Osteoblast (primary cell): ENCODE data around the gene CELF2. TPM values are rescaled to one million over a fixed set of nuclear protein-coding genes. Genes with fewer than 3 reads are reported as not detected.
"Not testable (repeated sequence)": the region's sequence is repeated elsewhere in the genome, so short reads cannot be mapped to it uniquely, and the experiment has no call there.

ENCODE experiments used
- DNase-seq: peaks from one replicate; pipeline ENCODE4 v3.0.0; 2011; ENCODE audit warnings: low spot score, mixed read lengths; ENCODE audit not compliant: insufficient read length; ENCODE audit errors: missing footprints
- H2AFZ ChIP-seq: 2 replicates; pipeline ENCODE4 v1.6.0; 2011; ENCODE audit warnings: mild to moderate bottlenecking, low read length
- H3K27ac ChIP-seq: 2 replicates; pipeline ENCODE4 v1.5.1; 2011; ENCODE audit warnings: mild to moderate bottlenecking, low read depth, low read length, moderate library complexity
- H3K27me3 ChIP-seq: 2 replicates; pipeline ENCODE4 v1.6.0; 2012; ENCODE audit warnings: mild to moderate bottlenecking, control low read depth, inconsistent platforms, low read length, moderate library complexity; ENCODE audit not compliant: insufficient read depth
- H3K36me3 ChIP-seq: 2 replicates; pipeline ENCODE4 v1.5.1; 2011; ENCODE audit warnings: mild to moderate bottlenecking, low read length, control low read depth, moderate library complexity; ENCODE audit not compliant: insufficient read depth
- H3K4me1 ChIP-seq: 2 replicates; pipeline ENCODE4 v1.5.1; 2011; ENCODE audit warnings: mild to moderate bottlenecking, low read length, control low read depth, moderate library complexity; ENCODE audit not compliant: insufficient read depth
- H3K4me2 ChIP-seq: 2 replicates; pipeline ENCODE4 v1.6.0; 2011; ENCODE audit warnings: mild to moderate bottlenecking, low read length; ENCODE audit not compliant: insufficient read depth
- H3K4me3 ChIP-seq: fragments of 200-600 bp; sonication (generic); 3 replicates; pipeline ENCODE4 v1.5.1; 2012; ENCODE audit warnings: mild to moderate bottlenecking, low read length, inconsistent platforms; ENCODE audit not compliant: insufficient read depth
- H3K79me2 ChIP-seq: 2 replicates; pipeline ENCODE4 v1.6.0; 2012; ENCODE audit warnings: mild to moderate bottlenecking, low read length, control low read depth, inconsistent platforms; ENCODE audit not compliant: insufficient read depth
- H3K9me3 ChIP-seq: 2 replicates; pipeline ENCODE4 v1.5.1; 2011; ENCODE audit warnings: low read depth, low read length, control low read depth
- H4K20me1 ChIP-seq: 2 replicates; pipeline ENCODE4 v1.6.0; 2012; ENCODE audit warnings: mild to moderate bottlenecking, low read length, control low read depth; ENCODE audit not compliant: insufficient read depth
- total RNA-seq: library from RNA; depleted of rRNA; stranded (reverse); fragments of >200 nt; gene quantifications from 2 replicates; pipeline ENCODE4 v1.2.3, GENCODE V29; 2012
- TF ChIP-seq, protein P1 (sequence below): IDR thresholded peaks from 2 replicates; pipeline ENCODE4 v1.5.1; 2011; ENCODE audit warnings: mild to moderate bottlenecking, low read depth, low read length, moderate library complexity; ENCODE audit errors: extremely low read depth

The CELF2 gene
- total RNA-seq, 1 donor, result 7.6 TPM

DNA sequence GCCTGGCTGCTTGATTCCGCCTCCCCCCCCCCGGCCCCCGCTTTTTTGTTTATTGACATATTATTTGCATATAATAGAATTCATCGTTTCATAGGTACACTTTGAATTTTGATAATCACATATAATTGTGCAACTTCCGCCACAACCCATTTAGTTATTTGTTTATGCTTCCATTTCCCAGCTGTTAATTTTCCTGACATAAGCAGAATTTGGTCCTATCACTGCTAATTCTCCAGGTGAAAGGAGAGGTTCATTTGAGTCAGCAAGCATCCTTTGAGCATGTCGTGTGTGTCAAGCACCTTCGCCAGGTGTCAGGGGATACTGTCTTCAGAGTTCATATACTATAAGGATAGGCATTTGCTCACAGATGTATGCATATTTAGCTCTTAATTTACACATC, 102.2 kb downstream of the CELF2 start:
- H3K4me2 ChIP-seq, result no peak overlapping the region
- no peaks in the 10 kb centered on the region for H3K9me3 ChIP-seq
- no peak for DNase-seq
- H3K27me3 ChIP-seq, result no peaks in the 10 kb centered on the region
- no peaks in the 10 kb centered on the region for H3K4me1 ChIP-seq
- H2AFZ ChIP-seq, result no peak overlapping the region
- H4K20me1 ChIP-seq, result no peaks in the 10 kb centered on the region
- no peaks in the 10 kb centered on the region for H3K36me3 ChIP-seq
- no peak overlapping the region for H3K4me3 ChIP-seq
- TF ChIP-seq, protein P1, sequence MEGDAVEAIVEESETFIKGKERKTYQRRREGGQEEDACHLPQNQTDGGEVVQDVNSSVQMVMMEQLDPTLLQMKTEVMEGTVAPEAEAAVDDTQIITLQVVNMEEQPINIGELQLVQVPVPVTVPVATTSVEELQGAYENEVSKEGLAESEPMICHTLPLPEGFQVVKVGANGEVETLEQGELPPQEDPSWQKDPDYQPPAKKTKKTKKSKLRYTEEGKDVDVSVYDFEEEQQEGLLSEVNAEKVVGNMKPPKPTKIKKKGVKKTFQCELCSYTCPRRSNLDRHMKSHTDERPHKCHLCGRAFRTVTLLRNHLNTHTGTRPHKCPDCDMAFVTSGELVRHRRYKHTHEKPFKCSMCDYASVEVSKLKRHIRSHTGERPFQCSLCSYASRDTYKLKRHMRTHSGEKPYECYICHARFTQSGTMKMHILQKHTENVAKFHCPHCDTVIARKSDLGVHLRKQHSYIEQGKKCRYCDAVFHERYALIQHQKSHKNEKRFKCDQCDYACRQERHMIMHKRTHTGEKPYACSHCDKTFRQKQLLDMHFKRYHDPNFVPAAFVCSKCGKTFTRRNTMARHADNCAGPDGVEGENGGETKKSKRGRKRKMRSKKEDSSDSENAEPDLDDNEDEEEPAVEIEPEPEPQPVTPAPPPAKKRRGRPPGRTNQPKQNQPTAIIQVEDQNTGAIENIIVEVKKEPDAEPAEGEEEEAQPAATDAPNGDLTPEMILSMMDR, result no peak
- no peak overlapping the region for H3K27ac ChIP-seq
- H3K79me2 ChIP-seq, result no peaks in the 10 kb centered on the region

DNA sequence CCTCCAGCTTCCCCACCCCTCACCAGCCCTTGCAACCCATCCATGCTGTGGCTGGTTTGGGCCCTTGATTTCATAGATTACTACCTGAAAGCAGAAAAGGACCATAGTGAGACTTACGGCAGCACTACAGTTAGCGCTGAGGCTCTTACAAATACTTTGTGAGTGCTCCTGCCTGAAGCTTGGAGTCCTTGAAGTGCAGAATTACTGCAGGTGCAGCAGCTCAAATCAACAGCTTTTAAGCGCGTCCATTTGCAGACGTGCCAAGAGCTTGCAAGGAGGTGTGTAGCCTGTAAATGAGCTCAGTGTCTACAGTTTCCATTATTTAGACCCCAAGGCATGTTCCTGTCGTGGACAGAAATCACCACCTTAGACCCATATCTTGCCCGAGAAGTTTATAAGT, 103.0 kb downstream of the CELF2 start:
- Histone ChIP-seq H3K4me1 (no peaks in the 10 kb centered on the region), H3K36me3 (no peaks in the 10 kb centered on the region), H3K27me3 (no peaks in the 10 kb centered on the region), H3K9me3 (no peaks in the 10 kb centered on the region), H2AFZ (no peak overlapping the region), H3K4me3 (no peak overlapping the region), H4K20me1 (no peaks in the 10 kb centered on the region), H3K79me2 (no peaks in the 10 kb centered on the region), H3K4me2 (no peak overlapping the region), H3K27ac (no peak overlapping the region)
- TF ChIP-seq, protein P1, result no peak
- DNase-seq, result no peak

DNA sequence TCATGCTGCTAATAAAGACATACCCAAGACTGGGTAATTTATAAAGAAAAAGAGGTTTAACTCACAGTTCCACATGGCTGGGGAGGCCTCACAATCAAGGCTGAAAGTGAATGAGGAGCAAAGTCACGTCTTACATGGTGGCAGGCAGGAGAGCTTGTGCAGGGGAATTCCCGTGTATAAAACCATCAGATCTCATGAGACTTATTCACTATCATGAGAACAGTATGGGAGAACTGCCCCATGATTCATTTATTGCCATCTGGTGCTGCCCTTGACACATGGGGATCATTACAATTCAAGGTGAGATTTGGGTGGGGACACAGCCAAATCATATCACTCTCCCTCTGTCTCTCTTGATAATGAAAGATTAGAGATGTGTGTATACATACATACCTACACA, 106.2 kb downstream of the CELF2 start:
- not testable (repeated sequence) for H3K27me3 ChIP-seq, H3K4me3 ChIP-seq, H3K79me2 ChIP-seq, H3K4me1 ChIP-seq, DNase-seq, H3K4me2 ChIP-seq, H3K9me3 ChIP-seq, H3K36me3 ChIP-seq, H4K20me1 ChIP-seq, H3K27ac ChIP-seq, H2AFZ ChIP-seq

DNA sequence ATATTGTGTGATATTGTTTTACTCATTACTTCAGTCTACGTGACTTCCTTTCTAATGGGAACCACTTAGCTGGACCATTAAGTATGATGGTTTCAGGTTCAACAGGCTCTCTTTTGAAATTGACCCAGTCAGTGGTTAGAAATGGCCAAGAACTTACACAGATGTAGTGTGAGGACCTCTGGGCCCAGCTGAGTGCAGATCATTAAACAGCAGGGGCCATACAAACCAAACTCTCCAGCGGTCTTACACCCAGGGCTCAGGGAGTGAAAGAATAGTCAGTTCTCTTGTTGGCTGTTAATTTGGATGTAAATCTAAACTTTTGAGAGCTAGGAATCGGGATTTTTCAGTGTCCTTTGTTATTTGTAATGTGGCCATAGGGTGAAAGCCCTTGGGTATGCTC, 107.3 kb downstream of the CELF2 start:
- Histone ChIP-seq H3K4me1 (no peaks in the 10 kb centered on the region), H2AFZ (no peak overlapping the region), H4K20me1 (no peaks in the 10 kb centered on the region), H3K9me3 (no peaks in the 10 kb centered on the region), H3K79me2 (no peaks in the 10 kb centered on the region), H3K27ac (no peak overlapping the region), H3K4me2 (no peak overlapping the region), H3K36me3 (no peaks in the 10 kb centered on the region), H3K4me3 (no peak overlapping the region), H3K27me3 (no peaks in the 10 kb centered on the region)
- TF ChIP-seq, protein P1, result no peak
- DNase-seq, result no peak

DNA sequence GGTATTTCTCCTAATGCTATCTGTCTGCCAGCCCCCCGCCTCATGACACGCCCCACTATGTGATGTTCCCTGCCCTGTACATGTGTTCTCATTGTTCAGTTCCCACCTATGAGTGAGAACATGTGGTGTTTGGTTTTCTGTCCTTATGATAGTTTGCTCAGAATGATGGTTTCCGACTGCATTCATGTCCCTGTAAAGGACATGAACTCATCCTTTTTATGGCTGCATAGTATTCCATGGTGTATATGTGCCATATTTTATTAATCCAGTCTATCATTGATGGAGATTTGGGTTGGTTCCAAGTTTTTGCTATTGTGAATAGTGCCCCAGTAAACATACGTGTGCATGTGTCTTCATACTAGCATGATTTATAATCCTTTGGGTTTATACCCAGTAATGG, 109.3 kb downstream of the CELF2 start:
- not testable (repeated sequence) for H3K27me3 ChIP-seq, H4K20me1 ChIP-seq, H3K4me1 ChIP-seq, H2AFZ ChIP-seq, H3K27ac ChIP-seq, DNase-seq, H3K4me3 ChIP-seq, H3K36me3 ChIP-seq, H3K79me2 ChIP-seq, H3K4me2 ChIP-seq, H3K9me3 ChIP-seq
